GM19397 (cell line): Measurements from ENCODE around the gene FILIP1L.
A peak's percentile ranks its signal among the peaks of the same experiment; 100 is the strongest.

Experiments used
- ATAC-seq: cut with Tn5 transposase; IDR thresholded peaks from one replicate; pipeline ENCODE4 v1.9.1; 2021; ENCODE audit warnings: mild to moderate bottlenecking, moderate library complexity; ENCODE audit not compliant: unreplicated experiment

FILIP1L gene

GRCh38 chr3:100045696-100046095 lies 68.6 kb downstream of the FILIP1L start:
- no peak for ATAC-seq

GRCh38 chr3:100044369-100044768 lies 69.9 kb downstream of the FILIP1L start:
- peak; percentile 62 for ATAC-seq

- ATAC-seq = no peak
These were observed 71.0 kb downstream of the FILIP1L start for GRCh38 chr3:100043271-100043670.

GRCh38 chr3:100042166-100042981 lies 71.9 kb downstream of the FILIP1L start:
- ATAC-seq = no peak

GRCh38 chr3:100041328-100041749 lies 73.0 kb downstream of the FILIP1L start:
- ATAC-seq = no peak

- ATAC-seq = no peak
These were observed 73.7 kb downstream of the FILIP1L start for GRCh38 chr3:100040451-100041225.

GRCh38 chr3:100039075-100039474 lies 75.2 kb downstream of the FILIP1L start:
- no peak for ATAC-seq

GRCh38 chr3:100033903-100034471 lies 80.3 kb downstream of the FILIP1L start:
- ATAC-seq = no peak

GRCh38 chr3:100033184-100033583 lies 81.1 kb downstream of the FILIP1L start:
- ATAC-seq = no peak

- no peak for ATAC-seq
These were observed 82.1 kb downstream of the FILIP1L start for GRCh38 chr3:100032243-100032642.

- no peak for ATAC-seq
These were observed 83.3 kb downstream of the FILIP1L start for GRCh38 chr3:100030914-100031425.

- no peak for ATAC-seq
These were observed 84.0 kb downstream of the FILIP1L start for GRCh38 chr3:100030346-100030745.

GRCh38 chr3:100029689-100030088 lies 84.6 kb downstream of the FILIP1L start:
- ATAC-seq = no peak

GRCh38 chr3:100029052-100029451 lies 85.2 kb downstream of the FILIP1L start:
- no peak for ATAC-seq

- no peak for ATAC-seq
These were observed 87.0 kb downstream of the FILIP1L start for GRCh38 chr3:100027321-100027720.

- ATAC-seq = no peak
These were observed 89.6 kb downstream of the FILIP1L start for GRCh38 chr3:100024520-100025303.

- ATAC-seq = no peak
These were observed 90.7 kb downstream of the FILIP1L start for GRCh38 chr3:100023595-100023994.

- ATAC-seq = no peak
These were observed 91.2 kb downstream of the FILIP1L start for GRCh38 chr3:100023150-100023549.

- ATAC-seq = no peak
These were observed 91.8 kb downstream of the FILIP1L start for GRCh38 chr3:100022506-100022905.

- ATAC-seq = no peak
These were observed 93.2 kb downstream of the FILIP1L start for GRCh38 chr3:100020876-100021644.
